ENCODE measurements around the gene CTSW. TPM values are rescaled to one million over a fixed set of nuclear protein-coding genes. Genes with fewer than 3 reads are reported as not detected.

CTSW gene
- total RNA-seq, 3 donors from 2014 or later (not counting 1 experiment from before 2014, with no cell fraction given) = 765 to 1,016 (median 976) TPM

DNA sequence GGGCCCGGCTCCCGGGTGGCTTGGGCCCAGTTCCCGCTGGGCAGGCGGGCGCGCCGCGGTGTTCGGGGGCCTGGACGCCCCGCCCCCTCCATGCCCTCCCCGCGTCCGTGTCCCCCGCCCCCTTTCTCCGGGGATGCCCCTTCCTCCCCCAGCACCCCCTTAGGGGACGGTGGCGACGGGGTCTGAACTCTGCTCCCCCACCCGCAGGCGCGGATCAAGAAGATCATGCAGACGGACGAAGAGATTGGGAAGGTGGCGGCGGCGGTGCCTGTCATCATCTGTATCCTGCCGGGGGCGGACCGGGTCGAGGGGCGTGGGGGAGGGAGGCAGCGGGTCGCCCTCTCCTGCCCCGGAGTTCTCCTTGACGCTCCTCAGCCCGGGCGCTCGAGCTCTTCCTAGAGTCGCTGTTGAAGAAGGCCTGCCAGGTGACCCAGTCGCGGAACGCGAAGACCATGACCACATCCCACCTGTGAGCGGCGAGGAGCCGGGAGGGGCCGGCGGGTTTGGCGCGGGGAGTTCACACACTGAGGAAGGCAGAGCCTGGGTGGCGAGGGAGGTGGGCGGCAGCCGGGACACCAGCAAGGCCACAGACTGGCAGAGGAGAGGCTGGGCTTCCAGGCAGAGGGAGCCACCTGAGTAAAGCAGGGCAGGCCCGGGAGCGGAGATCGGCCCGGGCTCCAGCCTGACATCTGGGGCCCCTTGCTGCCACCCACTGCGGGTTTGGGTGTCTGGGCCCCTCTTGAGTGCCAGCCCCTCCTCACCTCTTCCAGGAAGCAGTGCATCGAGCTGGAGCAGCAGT is 40.1 kb downstream of the CTSW start:
- TF ChIP-seq CTCF (IDR thresholded peaks at IDR 0.05) = no peak
- intact Hi-C loops (cut with micrococcal nuclease) = loop anchor here (1.0 to 5.0 kb wide), 5 partner anchors 9 to 62 kb away; partner anchors contain the start of genes CCDC85B, CFL1 and SART1
- Mint-ChIP-seq H3K27me3 (ENCODE audit: low read depth in 2 of 2) (no peaks in the 10 kb centered on the region), H3K4me3 (peak overlapping the region; percentile 89), H3K9me3 (no peaks in the 10 kb centered on the region), H3K4me1 (peaks cover 21 to 49% of the 10 kb centered on the region in 2 donors), H3K36me3 (no peaks in the 10 kb centered on the region), H3K27ac (peak overlapping the region; percentile 77 to 90)
- peak; percentile 36 to 51 (median 50) for ATAC-seq
- DNase-seq = no peak
- Histone ChIP-seq H3K36me3 (ENCODE audit: control insufficient read depth, insufficient read depth, low read length) (peaks cover 34% of the 10 kb centered on the region), H3K9me3 (ENCODE audit: control insufficient read depth, insufficient read depth, low read length) (no peaks in the 10 kb centered on the region), H3K27me3 (ENCODE audit: control insufficient read depth, insufficient read depth, low read length) (no peaks in the 10 kb centered on the region), H3K27ac (ENCODE audit: low read length) (peak overlapping the region; percentile 67), H3K4me1 (ENCODE audit: control insufficient read depth, insufficient read depth, low read length) (peaks cover 57% of the 10 kb centered on the region), H3K4me3 (ENCODE audit: low read length) (peak overlapping the region; percentile 92)
- under 1% methylated on average over 56 of the region's 60 CpGs for WGBS (ENCODE audit: insufficient coverage)

DNA sequence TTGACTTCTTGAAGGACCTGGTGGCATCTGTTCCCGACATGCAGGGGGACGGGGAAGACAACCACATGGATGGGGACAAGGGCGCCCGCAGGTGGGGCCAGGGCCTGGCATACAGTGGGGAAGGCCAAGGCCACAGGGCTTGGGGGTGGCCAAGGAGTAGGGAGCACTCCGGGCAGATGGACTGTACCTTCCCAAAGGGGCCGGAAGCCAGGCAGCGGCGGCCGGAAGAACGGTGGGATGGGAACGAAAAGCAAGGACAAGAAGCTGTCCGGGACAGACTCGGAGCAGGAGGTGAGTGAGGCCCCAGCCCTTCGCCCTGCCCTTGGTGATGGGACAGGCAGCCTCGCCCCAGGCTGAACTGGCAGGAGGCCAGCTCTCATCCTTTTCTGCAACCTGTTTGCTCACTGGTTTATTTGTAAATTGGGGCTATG is 40.8 kb downstream of the CTSW start:
- DNase-seq (no peak), ATAC-seq (no peak)
- Histone ChIP-seq H3K4me3 (ENCODE audit: low read length) (peak overlapping the region; percentile 92), H3K36me3 (ENCODE audit: control insufficient read depth, insufficient read depth, low read length) (peaks cover 35% of the 10 kb centered on the region), H3K27me3 (ENCODE audit: control insufficient read depth, insufficient read depth, low read length) (no peaks in the 10 kb centered on the region), H3K9me3 (ENCODE audit: control insufficient read depth, insufficient read depth, low read length) (no peaks in the 10 kb centered on the region), H3K4me1 (ENCODE audit: control insufficient read depth, insufficient read depth, low read length) (peaks cover 55% of the 10 kb centered on the region), H3K27ac (ENCODE audit: low read length) (peak overlapping the region; percentile 67)
- Mint-ChIP-seq H3K27ac (peak overlapping the region; percentile 77 to 90), H3K9me3 (no peaks in the 10 kb centered on the region), H3K27me3 (ENCODE audit: low read depth in 2 of 2) (no peaks in the 10 kb centered on the region), H3K4me3 (peak overlapping the region; percentile 89), H3K36me3 (no peaks in the 10 kb centered on the region), H3K4me1 (peaks cover 18 to 42% of the 10 kb centered on the region in 2 donors)
- intact Hi-C loops (cut with micrococcal nuclease) = no loop called here
- TF ChIP-seq CTCF (IDR thresholded peaks at IDR 0.05) = no peak
- 79% methylated on average over 15 of the region's 15 CpGs for WGBS (ENCODE audit: insufficient coverage)

GRCh38 chr11:65921033-65921555 is 41.5 kb downstream of the CTSW start:
- no peaks in the 10 kb centered on the region for H3K9me3 ChIP-seq (ENCODE audit: control insufficient read depth, insufficient read depth, low read length)
- Mint-ChIP-seq H3K36me3 (no peaks in the 10 kb centered on the region), H3K9me3 (no peaks in the 10 kb centered on the region), H3K4me1 (peaks cover 18 to 37% of the 10 kb centered on the region in 2 donors), H3K27ac (no peak overlapping the region), H3K27me3 (ENCODE audit: low read depth in 2 of 2) (no peaks in the 10 kb centered on the region), H3K4me3 (peak overlapping the region; percentile 63)
- H3K36me3 ChIP-seq (ENCODE audit: control insufficient read depth, insufficient read depth, low read length) = peaks cover 35% of the 10 kb centered on the region
- H3K27me3 ChIP-seq (ENCODE audit: control insufficient read depth, insufficient read depth, low read length) = no peaks in the 10 kb centered on the region
- H3K4me3 ChIP-seq (ENCODE audit: low read length) = no peak overlapping the region
- no peak overlapping the region for H3K27ac ChIP-seq (ENCODE audit: low read length)
- intact Hi-C loops (cut with micrococcal nuclease) = no loop called here
- H3K4me1 ChIP-seq (ENCODE audit: control insufficient read depth, insufficient read depth, low read length) = peaks cover 48% of the 10 kb centered on the region
- WGBS (ENCODE audit: insufficient coverage) = 93% methylated on average over 12 of the region's 12 CpGs
- ATAC-seq (no peak), DNase-seq (no peak)
- TF ChIP-seq CTCF (IDR thresholded peaks at IDR 0.05) = no peak
